ENCODE measurements around the gene LDHAL6A. TPM values are rescaled to one million over a fixed set of nuclear protein-coding genes. Genes with fewer than 3 reads are reported as not detected.

The LDHAL6A gene
- total and polyA plus RNA-seq, 4 donors, result not detected

DNA sequence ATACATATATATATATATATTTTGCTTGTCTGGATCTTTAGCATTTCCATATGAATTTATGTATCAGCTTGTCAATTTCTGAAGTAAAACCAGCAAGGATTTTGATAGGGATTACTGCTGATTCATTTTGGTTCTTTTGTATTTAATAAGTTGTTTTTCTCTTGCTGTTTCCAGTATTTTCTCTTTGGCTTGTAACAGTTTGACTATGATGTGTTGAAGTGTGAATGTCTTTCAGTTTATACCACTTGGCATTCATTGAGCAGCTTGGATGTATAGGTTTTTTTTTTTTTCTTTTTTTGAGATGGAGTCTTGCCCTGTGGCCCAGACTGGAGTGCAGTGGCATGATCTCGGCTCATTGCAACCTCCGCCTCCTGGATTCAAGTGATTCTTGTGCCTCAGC, 12.4 kb downstream of the LDHAL6A start:
- DNase-seq (no peak), ATAC-seq (ENCODE audit: insufficient read depth, low FRiP score) (no peak)
- H3K27me3 ChIP-seq (ENCODE audit: control insufficient read depth in 3 of 3, insufficient read depth in 3 of 3, low read length in 2 of 3), result no peaks in the 10 kb centered on the region
- TF ChIP-seq, protein P1, sequence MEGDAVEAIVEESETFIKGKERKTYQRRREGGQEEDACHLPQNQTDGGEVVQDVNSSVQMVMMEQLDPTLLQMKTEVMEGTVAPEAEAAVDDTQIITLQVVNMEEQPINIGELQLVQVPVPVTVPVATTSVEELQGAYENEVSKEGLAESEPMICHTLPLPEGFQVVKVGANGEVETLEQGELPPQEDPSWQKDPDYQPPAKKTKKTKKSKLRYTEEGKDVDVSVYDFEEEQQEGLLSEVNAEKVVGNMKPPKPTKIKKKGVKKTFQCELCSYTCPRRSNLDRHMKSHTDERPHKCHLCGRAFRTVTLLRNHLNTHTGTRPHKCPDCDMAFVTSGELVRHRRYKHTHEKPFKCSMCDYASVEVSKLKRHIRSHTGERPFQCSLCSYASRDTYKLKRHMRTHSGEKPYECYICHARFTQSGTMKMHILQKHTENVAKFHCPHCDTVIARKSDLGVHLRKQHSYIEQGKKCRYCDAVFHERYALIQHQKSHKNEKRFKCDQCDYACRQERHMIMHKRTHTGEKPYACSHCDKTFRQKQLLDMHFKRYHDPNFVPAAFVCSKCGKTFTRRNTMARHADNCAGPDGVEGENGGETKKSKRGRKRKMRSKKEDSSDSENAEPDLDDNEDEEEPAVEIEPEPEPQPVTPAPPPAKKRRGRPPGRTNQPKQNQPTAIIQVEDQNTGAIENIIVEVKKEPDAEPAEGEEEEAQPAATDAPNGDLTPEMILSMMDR (IDR thresholded peaks at IDR 0.05; ENCODE audit: control extremely low read depth, extremely low read depth), result no peak
- H3K9ac ChIP-seq (ENCODE audit: insufficient read depth in 1 of 2, low read length in 2 of 2), result no peak overlapping the region
- no peaks in the 10 kb centered on the region for H3K4me1 ChIP-seq (ENCODE audit: control insufficient read depth in 5 of 5, insufficient read depth in 5 of 5, low read length in 5 of 5)
- no peak overlapping the region for H3K4me3 ChIP-seq
- 100% methylated on average over 2 of the region's 2 CpGs for WGBS, 2 donors
- no peaks in the 10 kb centered on the region for H3K9me3 ChIP-seq (ENCODE audit: control insufficient read depth in 4 of 4, insufficient read depth in 3 of 4, low read length in 3 of 4)
- no peak overlapping the region for H3K27ac ChIP-seq (ENCODE audit: low read depth in 1 of 2, low read length in 1 of 2)
- no peaks in the 10 kb centered on the region for H3K36me3 ChIP-seq (ENCODE audit: control insufficient read depth in 4 of 4, insufficient read depth in 4 of 4, low read length in 4 of 4)

GRCh38 chr11:18468961-18469360, 13.3 kb downstream of the LDHAL6A start:
- no peak overlapping the region for H3K27ac ChIP-seq (ENCODE audit: low read depth in 1 of 2, low read length in 1 of 2)
- no peaks in the 10 kb centered on the region for H3K4me1 ChIP-seq (ENCODE audit: control insufficient read depth in 5 of 5, insufficient read depth in 5 of 5, low read length in 5 of 5)
- DNase-seq (no peak), ATAC-seq (ENCODE audit: insufficient read depth, low FRiP score) (no peak)
- H3K27me3 ChIP-seq (ENCODE audit: control insufficient read depth in 3 of 3, insufficient read depth in 3 of 3, low read length in 2 of 3), result no peaks in the 10 kb centered on the region
- no peaks in the 10 kb centered on the region for H3K9me3 ChIP-seq (ENCODE audit: control insufficient read depth in 4 of 4, insufficient read depth in 3 of 4, low read length in 3 of 4)
- no peak overlapping the region for H3K4me3 ChIP-seq
- TF ChIP-seq, protein P1 (IDR thresholded peaks at IDR 0.05; ENCODE audit: control extremely low read depth, extremely low read depth), result no peak
- WGBS, 2 donors, result 92% methylated on average over 7 of the region's 7 CpGs
- H3K36me3 ChIP-seq (ENCODE audit: control insufficient read depth in 4 of 4, insufficient read depth in 4 of 4, low read length in 4 of 4), result peaks cover 0 to 5% (median 0%) of the 10 kb centered on the region in 4 donors
- H3K9ac ChIP-seq (ENCODE audit: insufficient read depth in 1 of 2, low read length in 2 of 2), result no peak overlapping the region

DNA sequence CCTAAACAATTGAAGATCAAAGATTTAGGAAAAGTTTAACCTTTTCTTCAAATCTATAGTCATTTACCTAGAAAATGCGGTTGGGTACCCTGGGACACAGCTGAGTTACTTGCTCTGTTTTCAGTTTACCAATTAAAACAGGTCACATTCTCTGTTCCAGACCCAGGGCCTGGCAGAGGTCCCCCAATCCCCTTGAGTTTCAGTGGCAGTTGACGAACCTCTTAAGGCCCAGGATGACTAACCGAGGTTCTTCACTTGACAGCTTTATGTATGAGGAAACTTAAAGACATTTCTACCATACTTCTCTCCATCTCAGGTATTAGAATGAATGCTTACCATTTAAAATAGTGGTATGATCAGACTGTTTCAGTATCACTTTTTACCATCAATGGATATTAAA, 16.3 kb downstream of the LDHAL6A start:
- TF ChIP-seq, protein P1 (IDR thresholded peaks at IDR 0.05; ENCODE audit: control extremely low read depth, extremely low read depth), result no peak
- H3K9me3 ChIP-seq (ENCODE audit: control insufficient read depth in 4 of 4, insufficient read depth in 3 of 4, low read length in 3 of 4), result no peaks in the 10 kb centered on the region
- peak; percentile 47 for ATAC-seq (ENCODE audit: insufficient read depth, low FRiP score)
- H3K36me3 ChIP-seq (ENCODE audit: control insufficient read depth in 4 of 4, insufficient read depth in 4 of 4, low read length in 4 of 4), result peaks cover 0 to 9% (median 6%) of the 10 kb centered on the region in 4 donors
- no peak overlapping the region for H3K27ac ChIP-seq (ENCODE audit: low read depth in 1 of 2, low read length in 1 of 2)
- no peak for DNase-seq
- 69 to 91% methylated on average over 3 of the region's 3 CpGs for WGBS, 2 donors
- H3K4me1 ChIP-seq (ENCODE audit: control insufficient read depth in 5 of 5, insufficient read depth in 5 of 5, low read length in 5 of 5), result no peaks in the 10 kb centered on the region
- H3K27me3 ChIP-seq (ENCODE audit: control insufficient read depth in 3 of 3, insufficient read depth in 3 of 3, low read length in 2 of 3), result no peaks in the 10 kb centered on the region
- no peak overlapping the region for H3K4me3 ChIP-seq
- H3K9ac ChIP-seq (ENCODE audit: insufficient read depth in 1 of 2, low read length in 2 of 2), result no peak overlapping the region

- Histone ChIP-seq H3K27me3 (ENCODE audit: control insufficient read depth in 3 of 3, insufficient read depth in 3 of 3, low read length in 2 of 3) (no peaks in the 10 kb centered on the region), H3K4me1 (ENCODE audit: control insufficient read depth in 5 of 5, insufficient read depth in 5 of 5, low read length in 5 of 5) (no peaks in the 10 kb centered on the region), H3K27ac (ENCODE audit: low read depth in 1 of 2, low read length in 1 of 2) (no peak overlapping the region), H3K9me3 (ENCODE audit: control insufficient read depth in 4 of 4, insufficient read depth in 3 of 4, low read length in 3 of 4) (no peaks in the 10 kb centered on the region), H3K4me3 (no peak overlapping the region), H3K9ac (ENCODE audit: insufficient read depth in 1 of 2, low read length in 2 of 2) (no peak overlapping the region), H3K36me3 (ENCODE audit: control insufficient read depth in 4 of 4, insufficient read depth in 4 of 4, low read length in 4 of 4) (peaks cover 0 to 14% (median 7%) of the 10 kb centered on the region in 4 donors)
- TF ChIP-seq, protein P1 (IDR thresholded peaks at IDR 0.05; ENCODE audit: control extremely low read depth, extremely low read depth), result no peak
- DNase-seq, result no peak
- no peak for ATAC-seq (ENCODE audit: insufficient read depth, low FRiP score)
Observed at GRCh38 chr11:18472587-18472986, 16.9 kb downstream of the LDHAL6A start.

All from lung (tissue), 12 donors.